K562 (cell line): ENCODE measurements around the gene UROD. TPM values are rescaled to one million over a fixed set of nuclear protein-coding genes. Genes with fewer than 3 reads are reported as not detected.

Experiments used
- E2F1 ChIP-seq: sonication (generic); formaldehyde crosslinking; IDR thresholded peaks from 2 replicates; pipeline ENCODE4 v1.8.1; 2023; ENCODE audit warnings: mild to moderate bottlenecking, missing genetic modification reagents, moderate library complexity
- HNRNPUL1 ChIP-seq: fragments of 200-400 bp; formaldehyde crosslinking; IDR thresholded peaks from 2 replicates; pipeline ENCODE4 v1.6.1; 2017; ENCODE audit warnings: low read length
- MITF ChIP-seq: IDR thresholded peaks from 2 replicates; pipeline ENCODE4 v1.6.1; 2014; ENCODE audit warnings: antibody characterized with exemption
- NUFIP1 ChIP-seq: fragments of 450-650 bp; IDR thresholded peaks from 2 replicates; pipeline ENCODE4 v1.6.1; 2018; ENCODE audit not compliant: partially characterized antibody
- POLR2B ChIP-seq: fragments of 450-650 bp; IDR thresholded peaks from 2 replicates; pipeline ENCODE4 v1.6.1; 2018; ENCODE audit warnings: low read depth; ENCODE audit not compliant: partially characterized antibody
- PRDM10 ChIP-seq: fragments of 450-650 bp; IDR thresholded peaks from 2 replicates; pipeline ENCODE4 v1.6.1; 2018; ENCODE audit not compliant: partially characterized antibody
- RBBP5 ChIP-seq: fragments of 200-600 bp; sonication (generic); IDR thresholded peaks from 2 replicates; pipeline ENCODE4 v1.6.1; 2012; ENCODE audit warnings: borderline replicate concordance, mild to moderate bottlenecking, low read length, control low read depth, inconsistent platforms; ENCODE audit not compliant: insufficient read depth, poor library complexity, severe bottlenecking
- SMAD3 ChIP-seq: fragments of 450-650 bp; formaldehyde crosslinking; conservative IDR thresholded peaks from 2 replicates; pipeline ENCODE4 v1.4.0; 2020; ENCODE audit warnings: mild to moderate bottlenecking
- TBL1XR1 ChIP-seq, 2 experiments: IDR thresholded peaks; 2 replicates each; pipeline ENCODE4 v1.6.1; 2012; ENCODE audit warnings: improper control_type of control experiment in 2 of 2, low read length in 2 of 2, mild to moderate bottlenecking in 1 of 2
- TRIM28 ChIP-seq: fragments of 450-650 bp; IDR thresholded peaks from 2 replicates; pipeline ENCODE4 v1.6.1; 2017
- ZNF184 ChIP-seq: sonication (generic); formaldehyde crosslinking; IDR thresholded peaks from 2 replicates; pipeline ENCODE4 v1.5.0; 2020; ENCODE audit warnings: missing genetic modification reagents
- ZNF592 ChIP-seq: fragments of 450-650 bp; IDR thresholded peaks from 2 replicates; pipeline ENCODE4 v1.6.1; 2017; ENCODE audit warnings: antibody characterized with exemption, mild to moderate bottlenecking
- ZNF639 ChIP-seq, 2 experiments: fragments of 200-800 bp in 1 of 2; sonication (Bioruptor generic) in 1 of 2; sonication (generic) in 1 of 2; formaldehyde crosslinking in 1 of 2; IDR thresholded peaks in 1 of 2; conservative IDR thresholded peaks in 1 of 2; 2 replicates each; pipeline versions ENCODE4 v1.5.0 to v1.6.1; 2016 to 2020; ENCODE audit warnings: missing compliant biosample characterization in 1 of 2, missing genetic modification characterization in 1 of 2, missing genetic modification reagents in 1 of 2
- ZNF644 ChIP-seq: fragments of 200-800 bp; sonication (Bioruptor generic); IDR thresholded peaks from 2 replicates; pipeline ENCODE4 v1.6.1; 2016; ENCODE audit warnings: low read depth, missing genetic modification characterization, missing compliant biosample characterization
- ZSCAN32 ChIP-seq: fragments of 450-650 bp; formaldehyde crosslinking; IDR thresholded peaks from 2 replicates; pipeline ENCODE4 v1.4.0; 2020; ENCODE audit warnings: mild to moderate bottlenecking, moderate library complexity
- polyA plus RNA-seq, 8 experiments: library from polyadenylated mRNA; depleted of rRNA in 4 of 8; stranded (reverse) in 5 of 8; unstranded in 3 of 8; fragments of >200 nt; fragmentation: Nextera tagmentation in 2 of 8; fragmentation: Illumina TruSeq in 1 of 8; extraction: Ambion mirVana in 2 of 8; extraction: Trizol in 1 of 8; gene quantifications; 2 replicates each; pipeline versions ENCODE4 v1.2.1 to v1.2.3, GENCODE V29; 2011 to 2014; ENCODE audit warnings: inconsistent platforms in 1 of 8, missing spikeins in 1 of 8
- total RNA-seq, 7 experiments: library from RNA; depleted of rRNA in 6 of 7; stranded (reverse); fragments of >200 nt in 6 of 7; fragmentation: Illumina TruSeq in 2 of 7; extraction: Trizol in 2 of 7; gene quantifications; 2 replicates each; pipeline versions ENCODE4 v1.2.1 to v1.2.3, GENCODE V29; 2011 to 2021; ENCODE audit warnings: low replicate concordance in 1 of 7

Gene UROD
- total and polyA plus RNA-seq, 9 of the 15 experiments (the other 6 are each of a cell fraction or from before 2014, with no cell fraction given): 533 to 2,933 (median 1,100) TPM

GRCh38 chr1:45014321-45015028, 2.4 kb downstream of the UROD start (continued):
- TF ChIP-seq PRDM10: no peak
- TF ChIP-seq RBBP5: no peak
- TF ChIP-seq ZNF644 (tag): no peak
- no peak for TF ChIP-seq ZNF639 (CRISPR knock-in tag; conservative IDR thresholded peaks at IDR 0.05 in 1 of 2, IDR thresholded peaks at IDR 0.05 in 1 of 2)
- TF ChIP-seq MITF: no peak
- TF ChIP-seq ZSCAN32 (CRISPR knock-in tag): no peak
- no peak for TF ChIP-seq NUFIP1
- TF ChIP-seq E2F1 (CRISPR knock-in tag): no peak
- peak; percentile 63; the same call in 1 of the 2 replicates for TF ChIP-seq SMAD3
- TF ChIP-seq POLR2B: peak; percentile 15
- no peak for TF ChIP-seq ZNF592
- TF ChIP-seq ZNF184 (CRISPR knock-in tag): no peak
- no peak for TF ChIP-seq HNRNPUL1
- TF ChIP-seq TRIM28: no peak
- no peak for TF ChIP-seq TBL1XR1 (IDR thresholded peaks at IDR 0.05; ENCODE audit: low read length in 2 of 2)
